K562 (cell line): Measurements from ENCODE around the gene LILRA2. TPM values are rescaled to one million over a fixed set of nuclear protein-coding genes. Genes with fewer than 3 reads are reported as not detected.

Experiments used
- ADNP ChIP-seq: fragments of 200-800 bp; sonication (Bioruptor generic); IDR thresholded peaks from 2 replicates; pipeline ENCODE4 v1.6.1; 2016; ENCODE audit warnings: missing genetic modification characterization, missing compliant biosample characterization
- AFF4 ChIP-seq: sonication (generic); formaldehyde crosslinking; IDR thresholded peaks from 2 replicates; pipeline ENCODE4 v1.8.0; 2023; ENCODE audit warnings: mild to moderate bottlenecking, missing genetic modification reagents
- E2F6 ChIP-seq, 2 experiments: IDR thresholded peaks; 2 replicates each; pipeline ENCODE4 v1.6.1; 2011; ENCODE audit warnings: borderline replicate concordance in 1 of 2, control low read depth in 1 of 2, low read depth in 1 of 2, low read length in 1 of 2, mild to moderate bottlenecking in 1 of 2, mixed read lengths in 1 of 2, moderate library complexity in 1 of 2; ENCODE audit not compliant: insufficient read depth in 1 of 2, insufficient read length in 1 of 2, poor library complexity in 1 of 2, severe bottlenecking in 1 of 2; ENCODE audit errors: extremely low read depth in 1 of 2
- GABPA ChIP-seq: fragments of 200-800 bp; sonication (Bioruptor generic); conservative IDR thresholded peaks from 2 replicates; pipeline ENCODE4 v1.6.1; 2016; ENCODE audit warnings: low read depth, missing genetic modification characterization, missing compliant biosample characterization
- NFATC3 ChIP-seq: fragments of 450-650 bp; IDR thresholded peaks from 2 replicates; pipeline ENCODE4 v1.6.1; 2017; ENCODE audit warnings: mild to moderate bottlenecking
- RBM39 ChIP-seq: fragments of 200-400 bp; formaldehyde crosslinking; optimal IDR thresholded peaks from 2 replicates; pipeline ENCODE3; 2018; ENCODE audit warnings: low read depth, low read length
- RCOR1 ChIP-seq, 2 experiments: IDR thresholded peaks; 2 replicates each; pipeline ENCODE4 v1.6.1; 2012; ENCODE audit warnings: low read depth in 2 of 2, low read length in 2 of 2, borderline replicate concordance in 1 of 2, improper control_type of control experiment in 1 of 2
- RERE ChIP-seq: sonication (generic); formaldehyde crosslinking; IDR thresholded peaks from 2 replicates; pipeline ENCODE4 v1.8.0; 2023; ENCODE audit warnings: missing genetic modification reagents, mild to moderate bottlenecking, borderline replicate concordance
- RNF2 ChIP-seq: sonication (generic); IDR thresholded peaks from 2 replicates; pipeline ENCODE4 v1.6.1; 2016
- THRAP3 ChIP-seq: fragments of 450-650 bp; IDR thresholded peaks from 2 replicates; pipeline ENCODE4 v1.6.1; 2016; ENCODE audit warnings: mild to moderate bottlenecking, inconsistent platforms, borderline replicate concordance
- ZBTB9 ChIP-seq: fragments of 450-650 bp; formaldehyde crosslinking; IDR thresholded peaks from 2 replicates; pipeline ENCODE4 v1.4.0; 2020; ENCODE audit warnings: mild to moderate bottlenecking, moderate library complexity
- ZNF75A ChIP-seq: fragments of 450-650 bp; formaldehyde crosslinking; IDR thresholded peaks from 2 replicates; pipeline ENCODE4 v1.4.0; 2020; ENCODE audit warnings: mild to moderate bottlenecking
- ZNF76 ChIP-seq: fragments of 250-450 bp; sonication (Bioruptor Pico); IDR thresholded peaks from 2 replicates; pipeline ENCODE4 v1.4.0; 2020; ENCODE audit warnings: mild to moderate bottlenecking, moderate library complexity, borderline replicate concordance
- ZNF77 ChIP-seq: fragments of 250-450 bp; sonication (Bioruptor Pico); IDR thresholded peaks from 2 replicates; pipeline ENCODE4 v1.5.0; 2020
- ZZZ3 ChIP-seq: fragments of 450-650 bp; IDR thresholded peaks from 2 replicates; pipeline ENCODE4 v1.6.1; 2016; ENCODE audit warnings: antibody characterized with exemption, mild to moderate bottlenecking, moderate library complexity
- polyA plus RNA-seq, 8 experiments: library from polyadenylated mRNA; depleted of rRNA in 4 of 8; stranded (reverse) in 5 of 8; unstranded in 3 of 8; fragments of >200 nt; fragmentation: Nextera tagmentation in 2 of 8; fragmentation: Illumina TruSeq in 1 of 8; extraction: Ambion mirVana in 2 of 8; extraction: Trizol in 1 of 8; gene quantifications; 2 replicates each; pipeline versions ENCODE4 v1.2.1 to v1.2.3, GENCODE V29; 2011 to 2014; ENCODE audit warnings: inconsistent platforms in 1 of 8, missing spikeins in 1 of 8
- total RNA-seq, 7 experiments: library from RNA; depleted of rRNA in 6 of 7; stranded (reverse); fragments of >200 nt in 6 of 7; fragmentation: Illumina TruSeq in 2 of 7; extraction: Trizol in 2 of 7; gene quantifications; 2 replicates each; pipeline versions ENCODE4 v1.2.1 to v1.2.3, GENCODE V29; 2011 to 2021; ENCODE audit warnings: low replicate concordance in 1 of 7

Gene LILRA2
- total and polyA plus RNA-seq, 9 of the 15 experiments (the other 6 are each of a cell fraction or from before 2014, with no cell fraction given), result 0.32 to 2.1 (median 0.96) TPM

- no peak for TF ChIP-seq AFF4 (CRISPR knock-in tag)
- no peak for TF ChIP-seq E2F6 (IDR thresholded peaks at IDR 0.05; ENCODE audit: borderline replicate concordance in 1 of 2, extremely low read depth in 1 of 2, insufficient read depth in 1 of 2, insufficient read length in 1 of 2, low read depth in 1 of 2, low read length in 1 of 2, poor library complexity in 1 of 2, severe bottlenecking in 1 of 2)
- no peak for TF ChIP-seq ZNF76
- 0 out of 4 replicates have a peak, but pooled peaks of 1 of the 2 experiments have one; percentile 8 for TF ChIP-seq RCOR1 (IDR thresholded peaks at IDR 0.05; ENCODE audit: borderline replicate concordance in 1 of 2, low read depth in 2 of 2, low read length in 2 of 2)
- TF ChIP-seq RERE, result no peak
- no peak for TF ChIP-seq THRAP3
- peak; percentile 45; the same call in 1 of the 2 replicates for TF ChIP-seq ZBTB9 (CRISPR knock-in tag)
- no peak for TF ChIP-seq NFATC3
- no peak for TF ChIP-seq ADNP (tag)
- TF ChIP-seq GABPA (tag), result no peak
- TF ChIP-seq ZNF77 (CRISPR knock-in tag), result no peak
- TF ChIP-seq RNF2, result no peak
- no peak for TF ChIP-seq ZZZ3
- no peak for TF ChIP-seq ZNF75A (CRISPR knock-in tag)
- TF ChIP-seq RBM39, result no peak
Observed at GRCh38 chr19:54572696-54573311, 786 bp upstream of the LILRA2 start (continued).
